AG09309 (cell line): Measurements from ENCODE around the gene BNC2.

ENCODE experiments used
- DNase-seq: peaks from one replicate; pipeline ENCODE4 v3.0.0-alpha.2; 2010; ENCODE audit warnings: low read depth
- H3K4me3 ChIP-seq: 2 replicates; pipeline ENCODE4 v1.5.1; 2011; ENCODE audit warnings: mild to moderate bottlenecking, low read depth, low read length, moderate library complexity; ENCODE audit not compliant: control insufficient read depth
- CTCF ChIP-seq: IDR thresholded peaks from 2 replicates; pipeline ENCODE4 v1.5.1; 2011; ENCODE audit warnings: mild to moderate bottlenecking, low read depth, low read length, inconsistent platforms; ENCODE audit not compliant: insufficient read depth, control insufficient read depth; ENCODE audit errors: missing control alignments

Gene BNC2

GRCh38 chr9:16411311-16411710, 459.2 kb downstream of the BNC2 start:
- TF ChIP-seq CTCF: no peak
- DNase-seq: no peak
- H3K4me3 ChIP-seq: no peak overlapping the region

- no peak for TF ChIP-seq CTCF
- no peak for DNase-seq
- H3K4me3 ChIP-seq: no peak overlapping the region
Measured at GRCh38 chr9:16410601-16411280, 459.7 kb downstream of the BNC2 start.

GRCh38 chr9:16407617-16408016, 462.9 kb downstream of the BNC2 start:
- H3K4me3 ChIP-seq: no peak overlapping the region
- no peak for TF ChIP-seq CTCF
- no peak for DNase-seq

GRCh38 chr9:16406526-16407225, 463.8 kb downstream of the BNC2 start:
- no peak for TF ChIP-seq CTCF
- no peak for DNase-seq
- H3K4me3 ChIP-seq: no peak overlapping the region

- no peak overlapping the region for H3K4me3 ChIP-seq
- no peak for TF ChIP-seq CTCF
- no peak for DNase-seq
Measured at GRCh38 chr9:16405421-16405820, 465.0 kb downstream of the BNC2 start.

- no peak overlapping the region for H3K4me3 ChIP-seq
- DNase-seq: no peak
- no peak for TF ChIP-seq CTCF
Measured at GRCh38 chr9:16401701-16402100, 468.8 kb downstream of the BNC2 start.
